ENCODE data around the gene ADIPOR1. TPM values are rescaled to one million over a fixed set of nuclear protein-coding genes. Genes with fewer than 3 reads are reported as not detected.

Gene ADIPOR1
- total RNA-seq, 2 experiments from 2014 or later, result 65.4 to 85.1 TPM

GRCh38 chr1:202968895-202969295 lies 10.8 kb upstream of the ADIPOR1 start:
- CTCF ChIA-PET, result interaction anchor here (1.0 to 1.5 kb wide), 4 partner anchors 9 to 79 kb away, joined by 3 to 17 read pairs (median 4); no protein-coding TSS in a partner anchor
- peak; percentile 51 for DNase-seq
- peaks cover 27% of the 10 kb centered on the region for H3K4me1 Mint-ChIP-seq
- H3K27me3 Mint-ChIP-seq, result no peaks in the 10 kb centered on the region
- POLR2A ChIA-PET, result no interaction called here
- H3K9me3 Mint-ChIP-seq (ENCODE audit: low read depth), result no peaks in the 10 kb centered on the region
- no peak overlapping the region for H3K4me3 Mint-ChIP-seq
- ATAC-seq, result peak; percentile 65
- H3K36me3 Mint-ChIP-seq (ENCODE audit: low read depth), result no peaks in the 10 kb centered on the region
- intact Hi-C loops (cut with DNase I, micrococcal nuclease), result loop anchor here (1.0 to 10.0 kb wide), 3 partner anchors 16 to 804 kb away; partner anchors contain the start of genes KLHL12 (in 1 of the 2) and PTPN7 (in 1 of the 2)
- H3K27ac Mint-ChIP-seq, result peak overlapping the region; percentile 16

- H3K9me3 Mint-ChIP-seq (ENCODE audit: low read depth), result no peaks in the 10 kb centered on the region
- ChIA-PET POLR2A (interaction anchor here (1.2 kb wide), 1 partner anchor 39 kb away, joined by 6 read pairs; the partner anchor contains the start of gene TMEM183A), CTCF (interaction anchor here (0.7 to 1.5 kb wide), 13 partner anchors 9 to 998 kb away, joined by 3 to 17 read pairs (median 3); partner anchors contain the start of gene RABIF)
- H3K36me3 Mint-ChIP-seq (ENCODE audit: low read depth), result peaks cover 2% of the 10 kb centered on the region
- intact Hi-C loops (cut with DNase I, micrococcal nuclease), result loop anchor here in 1 of 2 experiments (2.0 to 10.0 kb wide), 2 partner anchors 16 to 804 kb away; partner anchors contain the start of gene PTPN7
- H3K4me1 Mint-ChIP-seq, result peaks cover 27% of the 10 kb centered on the region
- DNase-seq (no peak), ATAC-seq (no peak)
- H3K27me3 Mint-ChIP-seq, result no peaks in the 10 kb centered on the region
- H3K27ac Mint-ChIP-seq, result peak overlapping the region; percentile 94
- peak overlapping the region; percentile 84 for H3K4me3 Mint-ChIP-seq
These were observed 10.2 kb upstream of the ADIPOR1 start for GRCh38 chr1:202968351-202968750.

GRCh38 chr1:202967684-202968281 lies 9.7 kb upstream of the ADIPOR1 start:
- Mint-ChIP-seq H3K9me3 (ENCODE audit: low read depth) (no peaks in the 10 kb centered on the region), H3K4me3 (peak overlapping the region; percentile 84), H3K27me3 (no peaks in the 10 kb centered on the region), H3K4me1 (peaks cover 27% of the 10 kb centered on the region), H3K27ac (peak overlapping the region; percentile 94), H3K36me3 (ENCODE audit: low read depth) (peaks cover 2% of the 10 kb centered on the region)
- ChIA-PET POLR2A (interaction anchor here (1.2 kb wide), 1 partner anchor 39 kb away, joined by 6 read pairs; the partner anchor contains the start of gene TMEM183A), CTCF (interaction anchor here (0.7 to 1.5 kb wide), 13 partner anchors 9 to 997 kb away, joined by 3 to 17 read pairs (median 3); partner anchors contain the start of gene RABIF)
- ATAC-seq (peak; percentile 24), DNase-seq (peak; percentile 35)
- intact Hi-C loops (cut with DNase I, micrococcal nuclease), result loop anchor here (1.0 to 10.0 kb wide), 10 partner anchors 9 to 1013 kb away; partner anchors contain the start of genes ADIPOR1 (in 2 of the 2), KLHL12 (in 1 of the 2), PCAT6 (in 1 of the 2) and PPFIA4 (in 1 of the 2)

- ChIA-PET CTCF (interaction anchor here (3.0 kb wide), 1 partner anchor 33 kb away, joined by 11 read pairs; no protein-coding TSS in a partner anchor), POLR2A (interaction anchor here (0.6 kb wide), 1 partner anchor 1407 kb away, joined by 3 read pairs; no protein-coding TSS in a partner anchor)
- DNase-seq (peak; percentile 9), ATAC-seq (no peak)
- peak overlapping the region; percentile 84 for H3K4me3 Mint-ChIP-seq
- H3K36me3 Mint-ChIP-seq (ENCODE audit: low read depth), result peaks cover 2% of the 10 kb centered on the region
- H3K4me1 Mint-ChIP-seq, result peaks cover 27% of the 10 kb centered on the region
- peak overlapping the region; percentile 58 for H3K27ac Mint-ChIP-seq
- no peaks in the 10 kb centered on the region for H3K27me3 Mint-ChIP-seq
- H3K9me3 Mint-ChIP-seq (ENCODE audit: low read depth), result no peaks in the 10 kb centered on the region
- intact Hi-C loops (cut with DNase I, micrococcal nuclease), result loop anchor here in 1 of 2 experiments (2.0 to 10.0 kb wide), 3 partner anchors 155 to 1011 kb away; partner anchors contain the start of genes PCAT6, PTPN7 and TIMM17A
These were observed 8.1 kb upstream of the ADIPOR1 start for GRCh38 chr1:202966006-202966898.

- Mint-ChIP-seq H3K36me3 (ENCODE audit: low read depth) (peaks cover 2% of the 10 kb centered on the region), H3K9me3 (ENCODE audit: low read depth) (no peaks in the 10 kb centered on the region), H3K4me1 (peaks cover 27% of the 10 kb centered on the region), H3K27me3 (no peaks in the 10 kb centered on the region), H3K4me3 (peak overlapping the region; percentile 84), H3K27ac (no peak overlapping the region)
- no peak for ATAC-seq
- CTCF ChIA-PET, result interaction anchor here (0.9 to 3.0 kb wide), 2 partner anchors 12 to 34 kb away, joined by 3 to 11 read pairs; no protein-coding TSS in a partner anchor
- POLR2A ChIA-PET, result no interaction called here
- intact Hi-C loops (cut with DNase I, micrococcal nuclease), result loop anchor here in 1 of 2 experiments (10.0 kb wide), 1 partner anchor 801 kb away; the partner anchor contains the start of gene PTPN7
- DNase-seq, result no peak
These were observed 7.3 kb upstream of the ADIPOR1 start for GRCh38 chr1:202965422-202965821.

- Mint-ChIP-seq H3K9me3 (ENCODE audit: low read depth) (no peaks in the 10 kb centered on the region), H3K4me1 (peaks cover 27% of the 10 kb centered on the region), H3K4me3 (no peak overlapping the region), H3K27me3 (no peaks in the 10 kb centered on the region), H3K27ac (no peak overlapping the region), H3K36me3 (ENCODE audit: low read depth) (peaks cover 2% of the 10 kb centered on the region)
- POLR2A ChIA-PET, result interaction anchor here (0.5 kb wide), 1 partner anchor 49 kb away, joined by 3 read pairs; no protein-coding TSS in a partner anchor
- no peak for DNase-seq
- intact Hi-C loops (cut with DNase I, micrococcal nuclease), result loop anchor here in 1 of 2 experiments (10.0 kb wide), 1 partner anchor 800 kb away; the partner anchor contains the start of gene PTPN7
- no peak for ATAC-seq
- CTCF ChIA-PET, result interaction anchor here (0.6 to 3.0 kb wide), 4 partner anchors 12 to 546 kb away, joined by 3 to 11 read pairs (median 3); no protein-coding TSS in a partner anchor
These were observed 6.8 kb upstream of the ADIPOR1 start for GRCh38 chr1:202964791-202965410.

- DNase-seq (no peak), ATAC-seq (no peak)
- Mint-ChIP-seq H3K4me1 (peaks cover 27% of the 10 kb centered on the region), H3K36me3 (ENCODE audit: low read depth) (peaks cover 3% of the 10 kb centered on the region), H3K27me3 (no peaks in the 10 kb centered on the region), H3K9me3 (ENCODE audit: low read depth) (no peaks in the 10 kb centered on the region), H3K27ac (peak overlapping the region; percentile 8), H3K4me3 (no peak overlapping the region)
- intact Hi-C loops (cut with DNase I, micrococcal nuclease), result loop anchor here in 1 of 2 experiments (10.0 kb wide), 1 partner anchor 797 kb away; the partner anchor contains the start of gene PTPN7
- ChIA-PET CTCF (no interaction called here), POLR2A (no interaction called here)
These were observed 3.2 kb upstream of the ADIPOR1 start for GRCh38 chr1:202961220-202961880.

- DNase-seq (no peak), ATAC-seq (no peak)
- no peak overlapping the region for H3K27ac Mint-ChIP-seq
- intact Hi-C loops (cut with DNase I, micrococcal nuclease), result loop anchor here (2.0 to 5.0 kb wide), 4 partner anchors 68 to 610 kb away; partner anchors contain the start of genes PPFIA4 (in 1 of the 2), PPP1R12B (in 1 of the 2) and RABIF (in 1 of the 2)
- H3K36me3 Mint-ChIP-seq (ENCODE audit: low read depth), result peaks cover 6% of the 10 kb centered on the region
- H3K4me3 Mint-ChIP-seq, result no peak overlapping the region
- ChIA-PET CTCF (interaction anchor here (0.9 to 1.2 kb wide), 3 partner anchors 9 to 41 kb away, joined by 3 to 4 read pairs (median 4); no protein-coding TSS in a partner anchor), POLR2A (interaction anchor here (0.6 kb wide), 2 partner anchors 36 to 61 kb away, joined by 3 to 4 read pairs; no protein-coding TSS in a partner anchor)
- no peaks in the 10 kb centered on the region for H3K27me3 Mint-ChIP-seq
- peaks cover 34% of the 10 kb centered on the region for H3K4me1 Mint-ChIP-seq
- no peaks in the 10 kb centered on the region for H3K9me3 Mint-ChIP-seq (ENCODE audit: low read depth)
These were observed 1.1 kb upstream of the ADIPOR1 start for GRCh38 chr1:202959276-202959620.

- DNase-seq (peak; percentile 27), ATAC-seq (no peak)
- H3K4me1 Mint-ChIP-seq, result peaks cover 39% of the 10 kb centered on the region
- H3K36me3 Mint-ChIP-seq (ENCODE audit: low read depth), result peaks cover 8% of the 10 kb centered on the region
- intact Hi-C loops (cut with DNase I, micrococcal nuclease), result loop anchor here (1.0 to 5.0 kb wide), 10 partner anchors 9 to 610 kb away; partner anchors contain the start of genes CYB5R1 (in 2 of the 2), KLHL12 (in 2 of the 2), PPFIA4 (in 2 of the 2) and TMEM183A (in 2 of the 2)
- no peaks in the 10 kb centered on the region for H3K27me3 Mint-ChIP-seq
- peak overlapping the region; percentile 83 for H3K4me3 Mint-ChIP-seq
- peak overlapping the region; percentile 82 for H3K27ac Mint-ChIP-seq
- no peaks in the 10 kb centered on the region for H3K9me3 Mint-ChIP-seq (ENCODE audit: low read depth)
- ChIA-PET CTCF (interaction anchor here (0.9 to 1.2 kb wide), 3 partner anchors 10 to 42 kb away, joined by 3 to 4 read pairs (median 4); no protein-coding TSS in a partner anchor), POLR2A (interaction anchor here (0.6 kb wide), 1 partner anchor 62 kb away, joined by 3 read pairs; no protein-coding TSS in a partner anchor)
These were observed 598 bp upstream of the ADIPOR1 start for GRCh38 chr1:202958544-202959275.
